ENCODE measurements around the gene L2HGDH. TPM values are rescaled to one million over a fixed set of nuclear protein-coding genes. Genes with fewer than 3 reads are reported as not detected.

L2HGDH gene
- total RNA-seq, 1 experiment from 2014 or later, result 16.9 TPM

GRCh38 chr14:50225974-50226297 is 86.1 kb downstream of the L2HGDH start:
- peaks cover 13 to 18% of the 10 kb centered on the region in 2 experiments for H3K4me1 ChIP-seq (ENCODE audit: control insufficient read depth in 1 of 2, insufficient read depth in 2 of 2, low read length in 2 of 2)
- no peaks in the 10 kb centered on the region for H3K9me2 ChIP-seq (ENCODE audit: insufficient read depth)
- H3K36me3 ChIP-seq (ENCODE audit: control insufficient read depth in 1 of 2, insufficient read depth in 2 of 2, low read length in 2 of 2), result no peaks in the 10 kb centered on the region
- no peak for ATAC-seq
- no peak overlapping the region for H2AFZ ChIP-seq (ENCODE audit: low read depth, low read length, poor library complexity, severe bottlenecking)
- POLR2A ChIA-PET, result interaction anchor here (0.6 kb wide), 1 partner anchor 658 kb away, joined by 3 read pairs; no protein-coding TSS in a partner anchor
- no peaks in the 10 kb centered on the region for H4K20me1 ChIP-seq (ENCODE audit: insufficient read depth)
- no peak overlapping the region for H3K4me3 ChIP-seq (replicated peaks in 1 of 2; ENCODE audit: low read depth in 1 of 2, low read length in 2 of 2)
- CTCF ChIA-PET, result no interaction called here
- H3K79me2 ChIP-seq (ENCODE audit: insufficient read depth, low read length), result peaks cover 35% of the 10 kb centered on the region
- RAD21 ChIA-PET (ENCODE audit: low non-redundant PET in 1 of 2, low total read pairs in 2 of 2, uncharacterized antibody in 2 of 2, unreplicated experiment in 2 of 2), result no interaction called here
- TF ChIP-seq YY1 (IDR thresholded peaks at IDR 0.05; ENCODE audit: extremely low read depth, insufficient replicate concordance, low read depth, low read length) (no peak), ZBTB33 (IDR thresholded peaks at IDR 0.05; ENCODE audit: extremely low read depth, insufficient replicate concordance, low read length) (no peak), POLR2AphosphoS5 (IDR thresholded peaks at IDR 0.05; ENCODE audit: low read depth, low read length) (no peak), ATF3 (IDR thresholded peaks at IDR 0.05) (no peak), FOSL1 (IDR thresholded peaks at IDR 0.05; ENCODE audit: low read depth) (no peak), ZFX (IDR thresholded peaks at IDR 0.05) (no peak), EGR1 (IDR thresholded peaks at IDR 0.05; ENCODE audit: low read depth) (no peak), SP1 (IDR thresholded peaks at IDR 0.05; ENCODE audit: low read depth) (no peak), SRF (IDR thresholded peaks at IDR 0.05; ENCODE audit: low read depth) (no peak), TCF7L2 (IDR thresholded peaks at IDR 0.05; ENCODE audit: borderline replicate concordance, extremely low read depth, insufficient read depth, insufficient read length) (no peak), CBX3 (IDR thresholded peaks at IDR 0.05; ENCODE audit: low read depth) (no peak)
- H3K27me3 ChIP-seq (ENCODE audit: insufficient read depth, low read length), result no peaks in the 10 kb centered on the region
- no peak overlapping the region for H3K9ac ChIP-seq (ENCODE audit: low read length)
- no TSS peak for BruUV-seq (replicated peaks)
- no peaks in the 10 kb centered on the region for H3K9me3 ChIP-seq (ENCODE audit: control insufficient read depth in 1 of 2, insufficient read depth in 1 of 2, low read depth in 1 of 2, low read length in 2 of 2)
- H3K4me2 ChIP-seq (ENCODE audit: low read length), result no peak overlapping the region
- intact Hi-C loops (cut with micrococcal nuclease), result no loop called here
- H3K27ac ChIP-seq (ENCODE audit: low read depth, low read length), result no peak overlapping the region
- no peak for DNase-seq (ENCODE audit: low read depth, low spot score)

Measured in HCT116 (cell line).